ENCODE measurements around the gene PRSS57. TPM values are rescaled to one million over a fixed set of nuclear protein-coding genes. Genes with fewer than 3 reads are reported as not detected.
A peak's percentile ranks its signal among the peaks of the same experiment; 100 is the strongest.
"Not testable (repeated sequence)": the region's sequence is repeated elsewhere in the genome, so short reads cannot be mapped to it uniquely, and the experiment has no call there.

PRSS57 gene
- total RNA-seq (2014; rRNA removed; shearing (Covaris generic); ENCODE audit: low replicate concordance), result not detected in 2 replicates

DNA sequence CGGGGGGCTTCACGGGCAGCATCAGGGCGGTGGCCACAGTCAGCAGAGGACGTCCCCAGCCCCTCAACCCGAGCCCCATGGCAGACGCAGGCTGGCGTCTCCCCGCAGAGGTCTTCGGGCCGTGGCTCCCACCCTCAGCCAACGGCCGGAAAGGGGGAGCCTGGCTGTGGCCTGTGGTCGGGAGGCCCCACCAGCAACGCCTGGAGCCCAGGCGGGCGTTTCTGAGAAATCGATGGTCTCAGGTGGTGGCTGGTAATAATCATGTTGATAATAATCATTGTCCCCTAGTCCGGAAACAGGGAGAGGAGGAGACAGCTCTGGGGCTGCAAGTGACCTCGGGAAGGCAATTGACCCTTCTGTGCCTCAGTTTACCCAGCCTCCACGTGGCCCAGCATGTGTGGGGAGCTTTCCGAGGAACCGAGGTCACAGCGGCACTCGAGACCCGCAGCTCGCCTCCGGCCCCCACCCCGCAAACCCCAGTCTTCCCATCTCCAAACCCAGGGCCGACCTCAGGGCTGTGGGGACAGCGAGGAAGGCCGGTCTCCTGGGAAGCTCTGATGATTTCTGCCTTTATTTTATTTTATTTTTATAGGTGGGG, at the start of gene PRSS57:
PRSS57 (minus strand) TSS at position 101 of the 598 bp plus-strand sequence; CDS start at position 79, 22 bp downstream.
- H3K9ac ChIP-seq (ENCODE audit: low read length), result no peak within 1 kb of the TSS
- H3K27ac ChIP-seq (ENCODE audit: low read length), result no peak within 1 kb of the TSS
- no peak within 1 kb of the TSS for H3K4me2 ChIP-seq (ENCODE audit: low read depth, low read length, poor library complexity, severe bottlenecking)
- no peaks in the 10 kb centered on the region for H3K36me3 ChIP-seq (ENCODE audit: insufficient read depth, low read length)
- H3K79me2 ChIP-seq (ENCODE audit: low read length), result no peaks in the 10 kb centered on the region
- H3K4me3 ChIP-seq (ENCODE audit: low read length), result no peak within 1 kb of the TSS
- no peaks in the 10 kb centered on the region for H3K9me2 ChIP-seq (replicated peaks; ENCODE audit: insufficient read depth, low read length)
- no peaks in the 10 kb centered on the region for H4K20me1 ChIP-seq (ENCODE audit: insufficient read depth, low read depth, low read length)
- H2AFZ ChIP-seq (ENCODE audit: low read length), result no peak within 1 kb of the TSS
- H3K9me3 ChIP-seq (ENCODE audit: low read length), result no peaks in the 10 kb centered on the region
- no peaks in the 10 kb centered on the region for H3K4me1 ChIP-seq (ENCODE audit: low read length)
- no peaks in the 10 kb centered on the region for H3K27me3 ChIP-seq (ENCODE audit: low read length)
- DNase-seq, result no peak

DNA sequence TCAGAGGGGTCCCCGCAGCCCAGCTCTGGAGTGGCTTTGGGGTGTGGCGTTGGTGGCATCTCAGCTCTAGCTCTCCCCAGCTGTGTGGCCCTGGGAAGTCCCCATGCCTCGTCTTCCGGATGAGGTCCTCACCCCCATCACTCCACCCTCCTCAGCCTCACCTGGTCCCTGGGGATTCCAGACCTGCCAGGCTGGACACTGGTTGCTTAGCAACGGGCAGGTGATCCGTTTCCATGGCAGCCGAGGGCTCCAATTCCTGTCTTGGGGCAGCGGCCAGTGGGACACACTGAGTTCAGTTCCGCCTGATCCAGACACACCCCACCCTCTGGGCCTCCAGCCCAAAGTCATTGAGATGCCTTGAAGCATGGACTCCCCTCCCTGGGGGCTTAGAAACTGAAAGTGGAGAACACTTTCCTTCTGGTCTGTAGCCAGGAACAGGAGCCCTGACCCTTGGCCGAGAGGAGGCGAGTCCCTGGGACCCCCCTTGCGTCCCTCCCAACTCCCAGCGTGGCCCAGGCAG, 48.0 kb upstream of the PRSS57 start:
- H3K9ac ChIP-seq (ENCODE audit: low read length), result no peak overlapping the region
- no peak for DNase-seq
- H3K4me3 ChIP-seq (ENCODE audit: low read length), result no peak overlapping the region
- no peaks in the 10 kb centered on the region for H3K9me2 ChIP-seq (replicated peaks; ENCODE audit: insufficient read depth, low read length)
- no peaks in the 10 kb centered on the region; the same call in 1 of the 2 replicates for H3K9me3 ChIP-seq (ENCODE audit: low read length)
- H3K27ac ChIP-seq (ENCODE audit: low read length), result no peak overlapping the region
- no peaks in the 10 kb centered on the region for H3K27me3 ChIP-seq (ENCODE audit: low read length)
- no peaks in the 10 kb centered on the region for H3K79me2 ChIP-seq (ENCODE audit: low read length)
- H3K36me3 ChIP-seq (ENCODE audit: insufficient read depth, low read length), result no peaks in the 10 kb centered on the region
- H2AFZ ChIP-seq (ENCODE audit: low read length), result no peak overlapping the region
- H3K4me1 ChIP-seq (ENCODE audit: low read length), result no peaks in the 10 kb centered on the region
- H3K4me2 ChIP-seq (ENCODE audit: low read depth, low read length, poor library complexity, severe bottlenecking), result no peak overlapping the region
- H4K20me1 ChIP-seq (ENCODE audit: insufficient read depth, low read depth, low read length), result no peaks in the 10 kb centered on the region

DNA sequence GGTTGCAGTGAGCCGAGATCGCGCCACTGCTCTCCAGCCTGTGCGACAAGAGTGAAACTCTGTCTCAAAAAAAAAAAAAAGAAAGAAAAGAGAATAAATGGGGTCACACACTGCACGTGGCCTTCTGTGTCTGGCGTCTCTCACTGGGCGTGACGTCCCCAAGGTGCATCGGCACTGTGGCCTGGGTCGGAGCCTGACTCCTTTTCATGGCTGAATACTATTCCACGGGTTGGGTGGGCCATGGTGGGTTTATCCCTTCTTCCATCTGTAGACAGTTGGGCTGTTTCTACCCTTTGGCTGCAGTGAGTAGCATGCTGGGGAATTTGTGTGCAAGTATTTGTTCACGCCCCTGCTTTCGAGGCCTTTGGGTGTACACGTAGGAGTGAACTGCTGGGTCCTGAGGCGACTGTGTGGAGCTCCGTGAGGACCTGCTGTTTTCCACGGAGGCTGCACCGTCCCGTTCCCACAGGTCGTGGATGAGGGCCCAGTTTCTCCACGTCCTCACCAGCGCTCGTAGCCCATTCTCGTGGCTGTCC, 47.4 kb upstream of the PRSS57 start:
- H3K79me2 ChIP-seq (ENCODE audit: low read length), result no peaks in the 10 kb centered on the region
- no peak overlapping the region for H3K27ac ChIP-seq (ENCODE audit: low read length)
- H3K9me2 ChIP-seq (replicated peaks; ENCODE audit: insufficient read depth, low read length), result no peaks in the 10 kb centered on the region
- no peaks in the 10 kb centered on the region for H3K4me1 ChIP-seq (ENCODE audit: low read length)
- H3K27me3 ChIP-seq (ENCODE audit: low read length), result no peaks in the 10 kb centered on the region
- DNase-seq, result no peak
- H3K4me2 ChIP-seq (ENCODE audit: low read depth, low read length, poor library complexity, severe bottlenecking), result no peak overlapping the region
- no peak overlapping the region for H2AFZ ChIP-seq (ENCODE audit: low read length)
- H3K9ac ChIP-seq (ENCODE audit: low read length), result no peak overlapping the region
- H4K20me1 ChIP-seq (ENCODE audit: insufficient read depth, low read depth, low read length), result no peaks in the 10 kb centered on the region
- no peak overlapping the region for H3K4me3 ChIP-seq (ENCODE audit: low read length)
- no peaks in the 10 kb centered on the region; the same call in 1 of the 2 replicates for H3K9me3 ChIP-seq (ENCODE audit: low read length)
- H3K36me3 ChIP-seq (ENCODE audit: insufficient read depth, low read length), result no peaks in the 10 kb centered on the region

DNA sequence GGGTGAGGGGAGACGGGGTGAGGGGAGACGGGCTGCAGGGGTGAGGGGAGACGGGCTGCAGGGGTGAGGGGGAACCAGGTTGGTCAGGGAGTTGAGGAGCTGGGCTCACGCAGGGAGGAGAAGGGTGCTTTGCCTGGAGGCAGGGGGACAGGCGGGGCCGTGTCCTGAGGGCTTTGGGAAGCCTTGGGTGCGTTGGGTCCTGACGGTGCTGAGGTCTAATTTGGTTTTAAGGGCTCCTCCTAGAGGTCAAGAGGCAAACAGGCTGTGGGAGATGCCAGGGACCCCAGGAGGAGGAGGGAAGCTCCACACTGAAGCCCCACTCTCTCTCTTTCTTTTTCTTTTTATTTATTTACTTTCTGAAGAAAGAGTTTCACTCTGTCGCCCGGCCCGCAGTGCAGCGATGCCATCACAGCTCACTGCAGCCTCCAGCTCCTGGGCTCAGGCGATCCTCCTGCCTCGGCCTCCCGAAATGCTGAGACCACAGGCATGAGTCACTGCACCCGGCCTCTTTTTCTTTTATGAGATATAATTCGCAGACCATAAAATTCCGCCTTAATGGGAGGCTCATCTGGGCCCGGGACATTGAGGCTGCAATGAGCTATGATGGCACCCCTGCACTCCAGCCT, 46.4 kb upstream of the PRSS57 start:
- Histone ChIP-seq H4K20me1 (ENCODE audit: insufficient read depth, low read depth, low read length) (no peaks in the 10 kb centered on the region), H3K4me1 (ENCODE audit: low read length) (no peaks in the 10 kb centered on the region), H3K27ac (ENCODE audit: low read length) (no peak overlapping the region), H3K9me2 (replicated peaks; ENCODE audit: insufficient read depth, low read length) (no peaks in the 10 kb centered on the region), H2AFZ (ENCODE audit: low read length) (no peak overlapping the region), H3K27me3 (ENCODE audit: low read length) (no peaks in the 10 kb centered on the region), H3K9me3 (ENCODE audit: low read length) (no peaks in the 10 kb centered on the region), H3K4me2 (ENCODE audit: low read depth, low read length, poor library complexity, severe bottlenecking) (no peak overlapping the region), H3K4me3 (ENCODE audit: low read length) (no peak overlapping the region), H3K9ac (ENCODE audit: low read length) (no peak overlapping the region), H3K79me2 (ENCODE audit: low read length) (no peaks in the 10 kb centered on the region), H3K36me3 (ENCODE audit: insufficient read depth, low read length) (no peaks in the 10 kb centered on the region)
- peak; percentile 72 for DNase-seq

DNA sequence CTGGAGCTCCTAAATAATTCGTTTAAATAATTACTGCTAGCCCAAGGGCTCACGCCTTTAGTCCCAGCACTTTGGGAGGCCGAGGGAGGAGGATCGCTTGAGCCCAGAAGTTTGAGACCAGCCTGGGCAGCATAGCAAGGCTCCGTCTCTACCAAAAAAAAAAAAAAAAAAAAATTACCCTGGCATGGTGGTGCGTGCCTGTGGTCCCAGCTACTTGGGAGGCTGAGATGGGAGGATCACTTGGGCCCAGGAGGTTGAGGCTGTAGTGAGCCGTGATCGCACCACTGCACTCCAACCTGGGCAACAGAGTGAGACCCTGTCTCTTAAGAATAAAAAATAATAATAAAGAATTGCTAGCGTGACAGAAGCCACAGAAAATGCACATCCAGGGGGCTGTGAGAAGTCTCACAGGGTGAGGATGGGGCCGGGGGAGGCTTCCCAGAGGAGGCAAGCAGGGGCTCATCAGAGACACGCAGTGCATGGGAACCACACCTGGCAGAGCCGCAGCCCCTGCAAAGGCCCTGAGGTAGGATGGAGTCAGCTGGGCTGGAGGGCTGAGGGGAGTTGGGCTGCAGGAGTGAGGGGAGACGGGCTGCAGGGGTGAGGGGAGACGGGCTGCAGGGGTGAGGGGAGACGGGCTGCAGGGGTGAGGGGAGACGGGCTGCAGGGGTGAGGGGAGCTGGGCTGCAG, 45.7 kb upstream of the PRSS57 start:
- H3K4me3 ChIP-seq (ENCODE audit: low read length); H4K20me1 ChIP-seq (ENCODE audit: insufficient read depth, low read depth, low read length); DNase-seq; H3K79me2 ChIP-seq (ENCODE audit: low read length); H3K9me3 ChIP-seq (ENCODE audit: low read length); H3K36me3 ChIP-seq (ENCODE audit: insufficient read depth, low read length); H3K9me2 ChIP-seq (replicated peaks; ENCODE audit: insufficient read depth, low read length); H3K27me3 ChIP-seq (ENCODE audit: low read length); H3K27ac ChIP-seq (ENCODE audit: low read length); H3K4me1 ChIP-seq (ENCODE audit: low read length); H3K4me2 ChIP-seq (ENCODE audit: low read depth, low read length, poor library complexity, severe bottlenecking); H3K9ac ChIP-seq (ENCODE audit: low read length); H2AFZ ChIP-seq (ENCODE audit: low read length): not testable (repeated sequence)

DNA sequence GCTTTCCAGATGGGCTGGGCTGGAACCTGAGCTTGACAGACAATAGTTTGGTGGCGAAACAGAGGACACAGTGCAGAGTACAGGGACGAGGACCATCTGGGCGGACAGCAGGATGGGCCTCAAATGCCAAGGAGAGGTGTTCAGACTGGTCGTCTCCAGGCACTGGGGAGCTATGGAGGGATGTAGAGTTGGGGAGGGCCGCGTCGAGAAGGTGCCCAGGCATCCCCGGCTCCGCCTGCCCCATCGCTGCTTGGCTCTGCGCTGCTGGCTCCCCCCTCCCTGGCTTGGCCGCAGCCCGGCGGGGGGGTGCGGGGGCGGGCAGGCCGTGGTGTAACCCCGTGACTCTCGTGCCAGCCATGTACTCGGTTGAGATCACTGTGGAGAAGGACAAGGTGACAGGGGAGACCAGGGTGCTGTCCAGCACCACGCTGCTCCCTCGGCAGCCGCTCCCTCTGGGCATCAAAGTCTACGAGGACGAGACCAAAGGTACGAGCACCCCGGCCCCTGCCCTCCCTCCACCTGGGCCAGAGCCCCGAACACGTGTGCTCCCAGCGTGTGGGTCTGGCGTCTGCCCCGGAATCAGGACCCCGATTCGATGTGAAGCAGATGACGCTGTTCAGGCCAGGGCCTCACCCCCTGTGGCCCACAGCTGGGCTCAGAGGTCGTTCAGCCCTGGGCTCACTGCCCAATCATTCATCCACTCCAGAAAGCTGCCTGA, 44.9 kb upstream of the PRSS57 start:
- Histone ChIP-seq H3K36me3 (ENCODE audit: insufficient read depth, low read length) (no peaks in the 10 kb centered on the region), H3K4me3 (ENCODE audit: low read length) (no peak overlapping the region), H2AFZ (ENCODE audit: low read length) (no peak overlapping the region), H3K4me2 (ENCODE audit: low read depth, low read length, poor library complexity, severe bottlenecking) (no peak overlapping the region), H4K20me1 (ENCODE audit: insufficient read depth, low read depth, low read length) (no peaks in the 10 kb centered on the region), H3K79me2 (ENCODE audit: low read length) (no peaks in the 10 kb centered on the region), H3K9me2 (replicated peaks; ENCODE audit: insufficient read depth, low read length) (no peaks in the 10 kb centered on the region), H3K27ac (ENCODE audit: low read length) (no peak overlapping the region), H3K9me3 (ENCODE audit: low read length) (no peaks in the 10 kb centered on the region), H3K9ac (ENCODE audit: low read length) (no peak overlapping the region), H3K4me1 (ENCODE audit: low read length) (no peaks in the 10 kb centered on the region), H3K27me3 (ENCODE audit: low read length) (no peaks in the 10 kb centered on the region)
- DNase-seq, result no peak

DNA sequence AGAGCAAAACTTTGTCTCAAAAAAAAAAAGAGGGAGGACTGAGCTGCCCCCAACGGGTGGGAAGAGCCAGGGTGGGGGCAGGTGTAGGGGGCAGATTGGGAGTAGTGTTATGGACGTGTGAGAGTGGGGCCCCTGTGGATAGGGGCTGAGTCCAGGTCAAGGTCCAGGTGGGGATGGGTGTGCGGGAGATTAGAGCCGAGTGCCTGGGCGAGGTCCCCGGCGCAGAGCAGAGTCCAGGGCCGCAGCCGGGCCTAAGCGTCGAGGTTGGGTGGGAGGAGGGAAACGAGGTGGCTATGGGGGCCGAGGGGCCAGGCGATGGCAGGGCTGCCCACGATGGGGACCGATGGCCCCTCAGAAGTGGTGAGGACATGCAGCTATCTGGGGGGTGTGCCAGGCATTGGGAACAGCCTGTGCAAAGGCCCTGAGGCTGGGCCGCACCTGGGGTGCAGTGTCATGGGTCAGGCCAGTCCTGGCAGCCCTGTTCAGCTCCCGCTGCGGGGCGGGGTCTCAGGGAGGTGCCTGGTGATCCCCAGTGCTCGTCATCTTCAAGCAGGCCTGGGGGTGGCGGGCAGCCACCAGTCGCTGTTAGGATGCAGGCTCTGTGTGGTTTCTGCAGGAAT, 43.4 kb upstream of the PRSS57 start:
- H3K4me2 ChIP-seq (ENCODE audit: low read depth, low read length, poor library complexity, severe bottlenecking), result no peak overlapping the region
- H4K20me1 ChIP-seq (ENCODE audit: insufficient read depth, low read depth, low read length), result no peaks in the 10 kb centered on the region
- H3K9me3 ChIP-seq (ENCODE audit: low read length), result no peaks in the 10 kb centered on the region
- H3K79me2 ChIP-seq (ENCODE audit: low read length), result no peaks in the 10 kb centered on the region
- H3K36me3 ChIP-seq (ENCODE audit: insufficient read depth, low read length), result no peaks in the 10 kb centered on the region
- no peak overlapping the region for H3K4me3 ChIP-seq (ENCODE audit: low read length)
- DNase-seq, result no peak
- no peak overlapping the region for H3K27ac ChIP-seq (ENCODE audit: low read length)
- no peak overlapping the region for H3K9ac ChIP-seq (ENCODE audit: low read length)
- H3K9me2 ChIP-seq (replicated peaks; ENCODE audit: insufficient read depth, low read length), result no peaks in the 10 kb centered on the region
- no peaks in the 10 kb centered on the region for H3K27me3 ChIP-seq (ENCODE audit: low read length)
- no peak overlapping the region for H2AFZ ChIP-seq (ENCODE audit: low read length)
- no peaks in the 10 kb centered on the region for H3K4me1 ChIP-seq (ENCODE audit: low read length)
